Stimulated activated CD8-positive, alpha-beta memory T cell treated with anti-CD3 and anti-CD28 coated beads, Interleukin-7, amount 100 ng/mL, for 48 hours (primary cell): ENCODE data around the gene ARPP21.

Experiments
- DNase-seq, 2 donors: peaks; one replicate each; pipeline ENCODE4 v3.0.0-alpha.2; 2020; ENCODE audit warnings: low read depth in 1 of 2; ENCODE audit errors: extremely low read depth in 1 of 2

The ARPP21 gene

DNA sequence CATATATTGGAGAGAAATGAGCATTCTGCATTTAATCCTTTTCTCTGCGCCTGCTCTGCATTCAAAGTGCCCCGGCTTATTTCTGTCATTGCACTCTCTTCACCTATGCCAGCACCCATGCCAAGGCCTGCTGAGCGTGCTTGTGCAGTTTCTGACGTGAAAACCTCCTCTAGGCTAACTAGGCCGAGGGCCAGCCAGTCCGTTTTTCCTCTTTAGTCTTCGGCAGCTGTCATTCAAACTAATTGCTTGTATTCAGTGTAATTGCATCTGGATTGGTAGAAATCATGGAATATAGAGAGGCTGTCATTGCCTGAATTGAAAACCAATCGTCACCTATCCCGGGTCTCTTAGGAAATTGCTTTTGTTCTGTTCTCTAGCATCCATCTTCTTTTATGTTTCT lies 94.0 kb downstream of the ARPP21 start:
- no peak for DNase-seq

DNA sequence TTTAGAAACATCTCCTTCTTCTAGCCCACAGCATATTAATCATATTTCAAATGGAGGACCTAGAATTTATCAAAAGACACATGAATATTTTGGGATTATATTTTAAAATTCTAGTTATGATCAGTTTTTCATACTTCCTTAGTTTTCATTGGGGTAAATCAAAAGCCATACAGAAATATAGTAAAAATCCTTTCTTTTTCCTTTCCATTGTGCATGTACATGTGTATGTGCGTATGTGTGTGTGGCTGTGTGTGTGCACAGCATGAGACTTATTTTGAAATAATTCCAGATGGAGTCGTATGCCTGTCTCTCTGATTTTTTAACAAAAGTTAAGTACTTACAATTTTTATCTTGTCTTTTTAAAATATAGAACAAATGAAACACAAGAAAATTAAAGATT lies 94.5 kb downstream of the ARPP21 start:
- DNase-seq: no peak

DNA sequence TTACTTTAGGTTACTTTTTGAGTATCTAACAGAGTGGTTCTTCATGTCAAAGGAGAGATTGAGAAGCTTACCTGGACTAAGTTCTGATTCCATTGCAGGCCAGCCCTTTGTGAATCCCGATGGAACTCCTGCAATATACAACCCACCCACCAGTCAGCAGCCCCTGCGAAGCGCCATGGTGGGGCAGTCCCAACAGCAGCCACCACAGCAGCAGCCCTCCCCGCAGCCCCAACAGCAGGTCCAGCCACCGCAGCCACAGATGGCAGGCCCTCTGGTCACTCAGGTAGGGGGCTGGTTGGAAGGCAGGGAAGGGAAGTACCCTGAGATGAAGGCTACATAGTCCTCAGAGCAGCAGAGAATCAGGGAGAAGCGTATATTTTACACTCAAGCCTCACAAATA lies 97.8 kb downstream of the ARPP21 start:
- DNase-seq: no peak

DNA sequence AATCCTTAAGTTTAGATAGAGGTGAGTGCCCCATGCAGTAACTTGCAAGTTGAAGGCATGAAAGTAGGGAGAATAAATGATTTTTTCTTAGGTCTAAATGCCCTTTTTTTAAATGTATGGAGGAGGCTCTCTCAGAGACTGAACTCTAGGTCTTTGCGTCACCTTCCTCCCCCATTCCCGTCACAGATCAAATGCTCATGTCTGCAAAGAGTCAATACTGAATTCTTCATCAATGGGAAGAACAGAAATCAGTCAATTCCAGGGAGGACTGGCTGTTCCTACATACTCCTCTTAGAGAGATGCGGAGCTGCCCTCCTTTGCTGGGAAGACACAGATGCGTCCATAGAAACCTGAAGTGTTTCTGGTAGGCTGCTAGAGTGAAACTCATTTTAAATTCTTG lies 98.2 kb downstream of the ARPP21 start:
- DNase-seq: no peak

DNA sequence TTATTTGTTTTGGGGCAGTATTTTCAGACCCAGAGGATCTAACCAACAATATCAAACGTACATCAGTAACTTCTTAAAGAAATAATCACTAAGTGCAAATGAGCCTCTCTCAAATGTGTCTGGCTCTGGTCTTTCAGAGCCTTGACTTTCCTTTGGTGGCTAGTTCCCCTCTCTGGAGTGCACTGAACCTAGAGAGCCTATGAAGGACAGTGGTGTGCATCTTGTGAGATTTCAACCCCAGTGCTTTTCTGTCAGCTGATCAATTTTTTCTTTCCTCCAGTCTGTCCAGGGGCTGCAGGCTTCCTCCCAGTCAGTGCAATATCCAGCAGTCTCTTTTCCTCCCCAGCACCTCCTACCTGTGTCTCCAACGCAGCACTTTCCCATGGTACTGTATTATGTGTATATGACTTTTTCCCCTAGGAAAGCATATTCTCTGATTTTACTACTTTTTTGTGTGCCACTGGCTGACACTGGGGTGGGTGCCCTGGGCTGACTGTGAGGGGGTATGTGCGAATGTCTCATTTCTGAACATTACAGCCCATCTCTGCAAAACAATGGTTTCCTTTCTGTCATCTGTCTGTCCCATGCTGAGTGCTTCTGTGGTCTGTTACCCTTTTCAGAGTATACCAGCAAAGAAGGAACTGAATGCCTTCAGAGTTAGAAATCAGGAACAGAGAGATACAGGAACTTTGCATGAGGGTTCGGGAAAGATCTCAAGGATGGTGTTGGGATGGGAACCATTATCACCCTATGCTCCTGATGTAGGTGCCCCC lies 98.8 kb downstream of the ARPP21 start:
- no peak for DNase-seq

DNA sequence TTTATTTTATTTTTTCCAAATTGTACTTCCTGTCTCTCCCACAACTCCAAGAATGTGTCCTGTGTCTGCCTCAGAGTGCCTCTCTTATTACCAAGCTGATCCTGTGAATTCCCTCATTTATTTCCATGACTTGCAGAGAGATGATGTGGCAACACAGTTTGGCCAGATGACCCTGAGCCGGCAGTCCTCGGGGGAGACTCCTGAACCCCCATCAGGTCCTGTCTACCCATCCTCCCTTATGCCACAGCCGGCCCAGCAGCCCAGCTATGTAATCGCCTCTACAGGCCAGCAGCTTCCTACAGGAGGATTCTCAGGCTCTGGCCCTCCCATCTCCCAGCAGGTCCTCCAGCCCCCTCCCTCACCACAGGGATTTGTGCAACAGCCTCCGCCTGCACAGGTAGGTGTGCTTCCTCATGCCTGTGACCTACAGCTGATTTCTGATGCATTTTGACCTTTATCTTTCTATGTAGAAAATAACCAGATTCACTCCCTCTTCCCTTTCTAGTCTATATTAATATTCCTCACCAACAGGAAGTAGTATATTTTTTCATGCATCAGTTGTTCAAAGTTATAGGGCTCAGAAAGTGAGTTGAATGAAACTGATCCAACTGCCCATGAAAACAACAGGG lies 100.0 kb downstream of the ARPP21 start:
- no peak for DNase-seq

DNA sequence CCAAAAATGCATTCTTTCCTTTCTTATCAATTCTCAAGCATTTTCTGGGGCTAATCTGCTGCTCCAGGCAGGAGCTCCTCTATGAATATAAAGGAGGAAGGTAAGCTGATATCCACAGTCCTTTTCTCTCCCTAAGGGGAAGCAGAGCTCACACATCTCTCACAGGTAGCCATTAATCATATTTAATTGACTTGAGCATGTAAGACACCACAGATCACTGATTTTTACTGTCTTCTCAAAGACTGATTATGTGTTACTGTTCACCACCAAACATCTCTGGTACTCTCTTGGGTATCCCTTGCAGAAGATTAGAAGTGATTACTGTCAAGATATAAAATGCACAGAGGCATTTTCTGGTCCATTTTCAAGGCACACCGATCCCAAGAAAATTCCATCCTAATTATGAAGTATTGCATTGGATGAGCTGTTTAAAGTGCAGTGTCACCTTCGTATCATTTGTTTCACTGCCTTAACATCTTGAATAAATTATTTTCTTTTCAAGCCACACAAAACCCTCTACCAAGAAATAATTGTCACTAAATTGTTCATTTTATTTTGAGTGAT lies 100.7 kb downstream of the ARPP21 start:
- DNase-seq: no peak

DNA sequence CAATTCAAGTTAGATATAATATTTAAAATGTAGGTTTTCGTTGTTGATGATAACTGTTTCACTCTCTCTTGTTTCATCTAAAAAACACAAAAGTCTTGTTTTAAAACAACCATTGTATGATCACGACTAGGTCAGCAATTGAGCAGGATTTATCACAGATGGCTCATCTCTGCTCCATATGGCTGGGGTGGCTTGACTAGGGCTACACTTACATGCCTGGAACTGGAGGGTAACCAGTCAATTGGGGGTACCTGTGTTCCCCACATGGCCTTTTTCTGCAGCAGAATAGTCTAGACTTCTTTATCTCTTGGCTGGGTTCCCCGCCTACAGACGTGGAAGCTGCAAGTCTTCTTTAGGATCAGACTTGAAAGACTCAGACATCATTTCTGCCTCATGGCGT lies 103.9 kb downstream of the ARPP21 start:
- no peak for DNase-seq

DNA sequence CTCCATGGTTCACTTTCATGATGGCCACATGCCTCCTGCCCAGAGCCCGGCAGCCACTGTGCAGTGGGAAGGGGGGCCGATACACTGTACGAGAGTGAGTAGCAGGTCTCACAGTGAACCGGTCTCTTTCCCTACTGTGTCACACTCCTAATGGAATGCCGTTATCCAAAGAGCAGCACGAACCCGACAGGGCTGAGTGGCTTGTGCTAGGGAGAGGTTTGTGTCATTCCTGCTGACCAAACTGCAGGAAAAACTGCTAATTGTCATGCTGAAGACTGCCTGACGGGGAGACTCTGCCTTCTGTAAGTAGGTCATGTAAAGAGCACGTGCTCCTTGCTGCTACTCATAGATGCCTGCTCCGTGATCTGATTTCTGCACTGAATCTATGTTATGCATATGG lies 105.1 kb downstream of the ARPP21 start:
- no peak for DNase-seq

DNA sequence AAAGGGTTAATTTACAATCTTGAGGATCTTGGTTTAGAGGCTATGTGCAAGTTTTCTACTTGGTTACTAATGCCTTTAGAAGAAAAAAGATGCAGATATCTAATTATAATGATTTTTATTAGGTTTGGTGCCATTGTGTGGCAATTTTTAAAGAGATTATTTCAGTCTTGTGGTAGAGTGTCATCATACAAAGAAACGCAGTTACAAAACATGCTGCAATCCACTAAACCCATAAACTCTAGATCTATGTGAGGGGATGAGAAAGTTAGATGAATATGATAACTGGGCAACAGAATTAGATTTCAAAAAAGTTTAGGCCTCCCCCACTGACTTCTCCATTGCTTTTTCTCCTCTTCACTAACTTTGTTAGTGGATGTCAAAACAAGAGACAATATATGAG lies 106.0 kb downstream of the ARPP21 start:
- DNase-seq: no peak

DNA sequence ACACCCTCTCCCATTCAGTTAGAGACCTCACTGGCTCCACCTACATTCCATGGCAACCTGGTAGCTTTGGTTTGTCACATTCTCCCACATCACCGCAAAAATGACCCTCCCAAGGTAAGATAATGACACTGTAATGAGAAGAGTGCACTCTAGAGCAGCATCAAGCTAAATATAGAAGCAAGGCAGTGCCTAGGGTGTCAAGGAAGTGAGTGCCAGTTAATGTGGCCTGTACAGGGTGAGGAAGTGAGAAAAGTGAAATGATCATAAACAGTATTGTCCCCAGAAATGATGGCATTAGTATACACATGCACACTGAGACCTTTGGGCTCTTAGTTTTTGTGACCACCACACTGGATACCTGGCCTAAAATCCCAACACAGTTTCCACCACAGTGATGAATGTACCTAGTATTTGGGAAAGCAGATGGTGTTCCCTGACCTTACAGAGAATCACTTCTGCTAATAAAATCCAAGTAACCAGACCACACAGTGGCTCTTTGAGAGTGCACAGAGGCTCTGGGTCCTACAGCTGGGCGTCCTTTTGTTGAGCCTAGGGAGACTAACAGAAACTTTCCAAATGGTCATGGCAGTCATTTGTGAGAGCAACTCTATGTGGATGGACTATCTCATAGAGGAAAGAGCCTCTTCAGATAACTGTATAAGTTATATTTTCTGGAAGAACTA lies 106.6 kb downstream of the ARPP21 start:
- DNase-seq: no peak

DNA sequence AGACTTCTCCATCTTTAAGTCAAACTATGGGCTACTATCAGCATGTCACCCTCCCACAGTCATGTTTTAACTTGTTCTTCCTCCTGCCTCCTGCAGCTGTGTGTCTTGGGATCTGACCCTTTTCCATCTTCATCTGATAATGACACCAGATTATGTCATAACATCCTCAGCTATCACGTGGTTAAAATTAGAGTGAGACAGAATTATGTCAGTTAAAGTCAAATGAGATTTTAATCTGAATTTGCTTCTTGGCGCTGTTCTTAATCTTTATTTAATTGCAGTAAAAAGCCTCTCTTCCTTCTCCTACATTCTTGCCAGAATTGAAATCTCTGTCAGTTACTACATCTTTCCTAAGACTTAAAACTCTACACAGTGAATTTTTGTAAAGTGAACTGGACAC lies 107.2 kb downstream of the ARPP21 start:
- DNase-seq: no peak

DNA sequence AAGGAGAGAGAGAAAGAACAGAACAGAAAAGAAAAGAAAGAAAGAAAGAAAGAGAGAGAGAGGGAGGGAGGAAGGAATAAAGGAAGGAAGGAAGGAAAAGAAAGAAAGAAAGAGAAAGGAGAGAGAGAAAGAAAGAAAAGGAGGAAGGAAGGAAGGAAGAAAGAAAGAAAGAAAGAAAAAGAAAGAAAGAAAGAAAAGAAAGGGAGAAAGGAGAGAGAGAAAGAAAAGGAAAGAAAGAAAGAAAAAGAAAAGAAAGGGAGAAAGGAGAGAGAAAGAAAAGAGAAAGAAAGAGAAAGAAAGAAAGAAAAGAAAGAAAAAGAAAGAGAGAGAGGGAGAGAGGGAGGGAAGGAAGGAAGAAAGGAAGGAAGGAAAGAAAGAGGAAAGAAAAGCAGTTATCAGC lies 108.8 kb downstream of the ARPP21 start:
- DNase-seq: no peak

DNA sequence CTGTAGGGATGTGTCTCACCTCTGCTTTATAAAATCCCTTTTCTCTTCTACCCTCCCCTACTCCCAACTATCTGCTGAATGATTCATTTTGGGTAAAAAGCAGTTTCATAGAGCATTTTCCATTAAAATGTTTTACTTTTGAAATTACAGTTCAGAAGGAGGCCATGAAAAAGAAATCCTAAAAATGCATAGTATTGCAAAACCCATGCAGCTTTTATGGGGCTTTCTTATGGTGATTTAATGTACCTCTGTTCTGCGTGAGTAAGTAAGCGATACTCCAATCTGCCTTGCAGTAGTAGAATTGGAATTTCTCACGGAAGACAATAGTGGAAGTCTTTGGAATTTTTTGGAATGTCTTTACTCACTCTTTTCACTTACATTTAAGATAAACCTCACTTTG lies 111.9 kb downstream of the ARPP21 start:
- DNase-seq: no peak

DNA sequence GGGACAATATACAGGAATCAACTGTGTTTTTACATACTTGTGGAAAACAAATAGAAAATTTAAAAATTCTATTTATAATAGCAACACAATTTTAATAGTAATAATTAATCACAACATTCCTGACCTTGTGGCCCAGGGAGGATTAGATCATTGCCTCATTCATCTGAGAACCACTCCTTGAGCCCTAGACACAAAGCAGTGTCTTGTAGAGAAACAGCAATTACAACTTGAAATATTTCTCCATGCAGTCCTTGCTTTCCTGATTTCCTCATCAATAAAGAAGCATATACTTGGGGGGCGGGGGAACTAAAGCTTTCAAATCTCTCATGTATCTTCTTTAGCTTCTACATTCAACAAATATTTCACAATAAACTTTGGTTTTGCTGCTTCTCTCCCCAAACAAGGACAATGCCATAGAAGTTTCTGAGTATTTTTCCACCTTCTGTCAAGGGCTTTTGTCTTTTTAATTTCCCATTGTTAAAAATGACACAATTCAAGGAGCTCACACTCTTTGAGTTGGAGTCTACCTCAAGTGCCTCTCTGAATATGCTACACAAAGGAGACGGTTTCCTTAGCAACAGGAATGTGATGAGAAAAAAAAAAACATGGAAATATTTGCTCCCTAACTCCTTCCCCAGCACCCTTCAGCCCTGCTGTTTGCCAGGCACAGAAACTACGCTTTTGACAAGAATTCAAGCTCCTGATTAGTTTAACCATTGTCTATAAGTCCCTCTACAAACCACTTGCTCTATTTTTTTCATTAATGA lies 118.8 kb downstream of the ARPP21 start:
- DNase-seq: no peak

DNA sequence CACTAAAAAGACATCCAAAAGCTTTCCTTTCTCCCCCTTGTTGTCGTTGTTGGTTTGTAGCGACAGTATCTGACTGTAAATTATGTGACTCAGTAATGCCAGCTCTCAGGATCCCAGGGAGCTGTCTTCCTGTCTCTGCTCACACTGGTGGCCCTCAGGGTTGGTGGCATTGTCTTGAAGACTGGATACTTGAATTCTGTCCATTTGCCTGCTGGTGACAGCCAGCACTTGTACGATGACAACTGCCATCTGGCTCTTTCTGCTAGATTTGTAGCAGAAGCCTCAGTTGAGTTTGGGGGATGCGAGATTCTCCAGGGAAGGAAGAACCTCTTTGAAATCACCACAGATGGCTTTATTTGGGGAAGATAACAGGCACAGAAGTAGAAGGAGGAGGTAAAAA lies 120.8 kb downstream of the ARPP21 start:
- DNase-seq: no peak

DNA sequence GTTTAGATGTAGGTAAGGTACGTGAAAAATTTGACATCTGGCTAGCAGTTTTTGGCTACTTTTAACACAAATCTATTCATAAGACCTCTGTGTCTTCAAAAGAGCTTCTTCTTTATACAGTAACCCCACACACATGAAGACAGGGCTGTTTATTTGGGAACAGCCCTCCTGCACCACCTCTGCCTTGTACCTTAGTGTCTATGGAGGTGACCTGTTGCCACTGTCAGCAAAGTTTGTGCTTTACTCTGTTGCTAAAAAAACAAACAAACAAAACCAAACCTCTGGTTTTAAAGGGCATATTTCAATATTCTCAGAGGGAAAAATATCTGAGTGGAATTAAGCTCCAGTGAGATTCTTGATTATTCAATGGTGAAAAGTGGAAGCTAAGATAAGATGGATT lies 122.0 kb downstream of the ARPP21 start:
- no peak for DNase-seq

DNA sequence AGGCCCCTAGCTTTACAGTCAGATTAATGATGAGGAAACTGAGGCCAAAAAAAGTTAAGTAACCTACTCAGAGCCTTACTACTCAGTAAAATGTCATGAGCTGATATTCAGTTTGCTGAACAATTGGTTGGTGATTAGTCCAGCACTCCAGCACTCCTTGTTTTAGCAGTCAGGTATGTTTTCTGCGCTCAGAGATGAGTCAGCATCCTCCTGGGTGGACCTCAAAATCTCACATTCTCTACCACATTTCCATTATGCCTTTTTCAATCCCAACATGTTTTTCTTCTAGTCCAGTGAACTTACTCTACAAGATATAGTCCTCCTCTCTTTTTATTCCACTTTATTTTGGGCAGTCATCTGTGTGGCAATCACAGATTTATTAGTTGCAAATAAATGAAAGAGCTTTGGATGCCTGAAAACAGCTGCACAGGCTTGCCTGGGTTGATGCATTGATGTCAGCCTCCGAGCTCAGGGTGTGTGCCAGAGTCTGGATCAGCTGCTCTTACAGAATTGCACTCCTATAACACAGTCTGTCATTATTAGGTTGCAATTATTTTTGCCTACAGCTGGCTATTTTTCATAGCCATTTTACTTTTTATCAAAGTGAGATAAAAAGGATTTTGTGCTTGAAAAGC lies 133.2 kb downstream of the ARPP21 start:
- no peak for DNase-seq

DNA sequence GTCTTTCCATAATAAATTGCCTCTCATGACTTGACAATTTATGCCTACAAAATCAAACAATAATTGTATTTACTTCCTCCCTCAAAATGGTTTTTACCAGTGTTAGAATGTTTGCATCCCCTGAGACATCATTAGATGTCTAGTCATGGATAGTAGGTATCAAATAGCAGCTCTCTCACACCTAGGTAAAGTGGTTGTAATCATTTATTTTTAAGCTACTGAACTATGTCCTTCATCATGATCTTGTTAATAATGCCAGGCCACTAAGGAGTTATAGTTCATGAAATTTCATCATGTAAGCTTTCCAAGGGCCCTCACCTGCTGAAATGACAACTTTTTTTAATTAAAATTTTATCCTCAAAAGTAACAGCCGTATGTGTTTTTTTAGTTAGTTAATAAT lies 134.1 kb downstream of the ARPP21 start:
- DNase-seq: no peak

DNA sequence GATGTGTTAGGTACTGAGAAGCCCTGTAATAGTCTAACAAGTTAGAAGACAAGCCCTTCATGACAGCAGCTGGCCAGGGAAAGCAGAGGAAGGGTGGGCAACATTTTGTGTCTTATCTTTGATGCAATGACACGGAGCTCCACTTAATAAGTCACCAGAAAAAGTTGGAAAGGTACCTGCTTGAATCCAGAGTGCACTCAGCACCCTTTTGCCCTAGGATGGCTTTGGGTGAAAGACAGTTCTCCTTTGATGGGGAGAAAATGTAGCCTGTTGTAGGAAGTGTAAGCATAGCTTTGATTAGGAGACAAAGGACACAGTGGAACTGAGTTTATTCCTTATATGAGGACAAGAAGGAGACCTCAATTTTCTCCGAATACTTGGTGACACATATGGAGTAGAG lies 137.0 kb downstream of the ARPP21 start:
- DNase-seq: no peak

DNA sequence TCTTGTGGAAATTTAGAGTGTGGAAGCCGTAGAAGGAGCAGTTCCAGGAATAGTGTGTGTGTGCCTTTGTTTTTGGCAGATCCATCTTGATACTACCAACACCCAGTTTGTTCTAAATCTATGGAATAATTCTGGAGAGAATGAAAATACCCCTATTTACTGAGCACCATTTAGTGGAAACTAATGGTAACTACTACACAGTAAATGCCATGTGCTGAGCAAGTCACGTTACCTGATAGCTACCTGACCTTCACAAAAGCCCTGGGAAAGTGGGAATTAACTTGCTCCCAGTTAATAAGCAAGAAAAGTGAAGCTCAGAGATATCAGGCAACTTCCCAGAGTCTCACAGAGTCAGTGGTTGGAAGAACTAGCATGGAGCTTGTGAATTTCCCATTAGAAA lies 137.7 kb downstream of the ARPP21 start:
- no peak for DNase-seq
